KMS-11 (cell line): ENCODE measurements around the gene MSANTD2.
A peak's percentile ranks its signal among the peaks of the same experiment; 100 is the strongest.

Experiments used
- H2AFZ ChIP-seq: fragments of 200-600 bp; sonication (generic); 2 replicates; pipeline ENCODE4 v1.6.1; 2016; ENCODE audit warnings: antibody characterized with exemption, mixed run types, low read depth
- H3K27ac ChIP-seq: fragments of 200-600 bp; sonication (generic); 2 replicates; pipeline ENCODE4 v1.6.1; 2016; ENCODE audit warnings: mild to moderate bottlenecking, mixed run types
- H3K27me3 ChIP-seq: fragments of 200-600 bp; sonication (generic); 2 replicates; pipeline ENCODE4 v1.6.1; 2017; ENCODE audit warnings: mild to moderate bottlenecking, low read depth, mixed run types, moderate library complexity; ENCODE audit not compliant: insufficient read depth
- H3K36me3 ChIP-seq: fragments of 200-600 bp; sonication (generic); 2 replicates; pipeline ENCODE4 v1.6.1; 2017; ENCODE audit warnings: mild to moderate bottlenecking, mixed run types; ENCODE audit not compliant: insufficient read depth
- H3K4me1 ChIP-seq: fragments of 200-600 bp; sonication (generic); 2 replicates; pipeline ENCODE4 v1.6.1; 2016; ENCODE audit warnings: mild to moderate bottlenecking, low read depth, mixed run types; ENCODE audit not compliant: poor library complexity, severe bottlenecking
- H3K4me2 ChIP-seq: fragments of 200-600 bp; sonication (generic); 2 replicates; pipeline ENCODE4 v1.7.0; 2016; ENCODE audit warnings: mild to moderate bottlenecking, mixed run types
- H3K4me3 ChIP-seq: fragments of 200-600 bp; sonication (generic); IDR thresholded peaks from 2 replicates; pipeline ENCODE4 v1.6.1; 2017; ENCODE audit warnings: low read depth, low read length, mixed read lengths; ENCODE audit not compliant: insufficient read depth
- H3K79me2 ChIP-seq: fragments of 200-600 bp; sonication (generic); 2 replicates; pipeline ENCODE4 v1.6.1; 2016; ENCODE audit warnings: low read depth, mixed run types; ENCODE audit not compliant: insufficient read depth
- H3K9ac ChIP-seq: fragments of 200-600 bp; sonication (generic); 2 replicates; pipeline ENCODE4 v1.6.1; 2016; ENCODE audit warnings: mild to moderate bottlenecking, mixed run types
- H4K20me1 ChIP-seq: fragments of 200-600 bp; sonication (generic); 2 replicates; pipeline ENCODE4 v1.6.1; 2016; ENCODE audit warnings: mild to moderate bottlenecking, mixed run types; ENCODE audit not compliant: insufficient read depth
- TF ChIP-seq, protein P1 (sequence below): fragments of 200-600 bp; sonication (generic); conservative IDR thresholded peaks from 2 replicates; pipeline ENCODE4 v1.6.1; 2017; ENCODE audit warnings: low read depth, mild to moderate bottlenecking, antibody characterized with exemption, low read length, moderate library complexity, mixed read lengths

Gene MSANTD2

DNA sequence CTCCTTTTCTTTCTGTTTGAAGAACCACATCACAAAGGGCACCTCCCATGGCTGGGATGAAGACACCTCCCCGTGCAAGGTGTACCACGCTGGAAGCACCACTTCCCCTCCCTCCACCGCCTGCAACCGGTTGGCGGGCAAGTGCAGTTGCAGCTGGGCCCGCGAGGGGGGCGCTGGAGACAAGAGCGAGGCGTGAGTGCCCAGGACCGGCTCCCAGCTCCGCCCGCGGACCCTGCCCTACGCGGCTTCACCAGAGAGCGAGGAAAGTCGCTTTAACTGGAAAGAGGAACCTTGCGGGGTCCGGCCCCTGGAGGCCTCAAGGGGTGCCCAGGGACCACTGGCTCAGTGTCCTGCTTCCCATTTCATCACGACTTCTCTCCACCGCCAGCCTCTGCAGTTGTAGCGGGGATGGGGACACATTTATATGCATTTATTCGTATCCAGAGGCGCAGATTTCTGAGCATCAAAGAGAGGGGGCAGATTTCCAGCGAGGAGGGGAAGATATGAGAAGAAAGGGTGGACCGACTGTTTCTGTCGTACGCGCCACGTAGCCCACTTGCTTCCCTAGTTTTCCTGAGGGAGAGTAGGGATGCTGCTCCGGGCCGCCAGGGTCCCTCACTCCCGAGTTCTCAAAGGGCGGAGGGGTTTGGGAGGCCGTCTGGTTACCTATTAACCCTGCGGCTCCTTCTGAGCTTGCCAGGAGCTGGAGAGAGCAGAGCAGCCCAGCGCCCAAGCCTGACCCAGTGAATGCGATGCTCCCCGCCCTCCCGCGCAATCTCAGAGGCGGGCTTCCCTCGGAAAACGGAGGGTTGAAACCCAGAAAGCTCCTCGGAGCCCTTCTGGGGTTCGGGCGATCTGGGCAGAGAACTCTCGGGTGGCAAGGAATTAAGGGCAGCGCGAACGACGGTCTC, 41.6 kb downstream of the MSANTD2 start:
- Histone ChIP-seq H3K27ac (no peak overlapping the region), H3K27me3 (no peaks in the 10 kb centered on the region), H3K4me1 (peaks cover 4% of the 10 kb centered on the region), H3K9ac (no peak overlapping the region), H4K20me1 (no peaks in the 10 kb centered on the region), H3K79me2 (no peaks in the 10 kb centered on the region), H3K36me3 (no peaks in the 10 kb centered on the region), H3K4me2 (no peak overlapping the region; the same call in 1 of the 2 replicates), H2AFZ (no peak overlapping the region), H3K4me3 (no peak overlapping the region)
- TF ChIP-seq, protein P1, sequence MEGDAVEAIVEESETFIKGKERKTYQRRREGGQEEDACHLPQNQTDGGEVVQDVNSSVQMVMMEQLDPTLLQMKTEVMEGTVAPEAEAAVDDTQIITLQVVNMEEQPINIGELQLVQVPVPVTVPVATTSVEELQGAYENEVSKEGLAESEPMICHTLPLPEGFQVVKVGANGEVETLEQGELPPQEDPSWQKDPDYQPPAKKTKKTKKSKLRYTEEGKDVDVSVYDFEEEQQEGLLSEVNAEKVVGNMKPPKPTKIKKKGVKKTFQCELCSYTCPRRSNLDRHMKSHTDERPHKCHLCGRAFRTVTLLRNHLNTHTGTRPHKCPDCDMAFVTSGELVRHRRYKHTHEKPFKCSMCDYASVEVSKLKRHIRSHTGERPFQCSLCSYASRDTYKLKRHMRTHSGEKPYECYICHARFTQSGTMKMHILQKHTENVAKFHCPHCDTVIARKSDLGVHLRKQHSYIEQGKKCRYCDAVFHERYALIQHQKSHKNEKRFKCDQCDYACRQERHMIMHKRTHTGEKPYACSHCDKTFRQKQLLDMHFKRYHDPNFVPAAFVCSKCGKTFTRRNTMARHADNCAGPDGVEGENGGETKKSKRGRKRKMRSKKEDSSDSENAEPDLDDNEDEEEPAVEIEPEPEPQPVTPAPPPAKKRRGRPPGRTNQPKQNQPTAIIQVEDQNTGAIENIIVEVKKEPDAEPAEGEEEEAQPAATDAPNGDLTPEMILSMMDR, result 0 out of 2 replicates have a peak, but pooled peaks have one; percentile 23

DNA sequence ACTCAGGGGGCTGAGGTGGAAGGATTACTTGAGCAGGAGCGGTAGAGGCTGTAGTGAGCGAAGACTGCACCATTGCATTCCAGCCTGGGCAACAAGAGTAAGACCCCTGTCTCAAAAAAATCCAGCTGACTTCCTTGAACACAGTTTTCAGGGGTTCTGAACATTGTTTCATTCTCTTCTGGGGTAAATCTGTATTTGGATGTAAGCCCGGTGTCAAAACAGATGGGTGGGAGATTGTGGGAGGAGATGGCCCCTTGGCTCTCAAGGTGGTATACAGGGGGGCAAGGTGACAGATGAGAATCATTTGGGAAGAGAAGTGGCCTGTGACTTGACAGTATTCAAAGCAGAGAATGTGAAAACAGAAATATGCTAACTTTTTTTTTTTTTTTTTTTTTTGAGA, 42.9 kb downstream of the MSANTD2 start:
- Histone ChIP-seq H3K27ac (no peak overlapping the region), H3K4me2 (no peak overlapping the region), H2AFZ (no peak overlapping the region), H3K27me3 (no peaks in the 10 kb centered on the region), H3K36me3 (no peaks in the 10 kb centered on the region), H3K79me2 (no peaks in the 10 kb centered on the region), H4K20me1 (no peaks in the 10 kb centered on the region), H3K4me1 (no peaks in the 10 kb centered on the region), H3K9ac (no peak overlapping the region), H3K4me3 (no peak overlapping the region)
- TF ChIP-seq, protein P1, result no peak

DNA sequence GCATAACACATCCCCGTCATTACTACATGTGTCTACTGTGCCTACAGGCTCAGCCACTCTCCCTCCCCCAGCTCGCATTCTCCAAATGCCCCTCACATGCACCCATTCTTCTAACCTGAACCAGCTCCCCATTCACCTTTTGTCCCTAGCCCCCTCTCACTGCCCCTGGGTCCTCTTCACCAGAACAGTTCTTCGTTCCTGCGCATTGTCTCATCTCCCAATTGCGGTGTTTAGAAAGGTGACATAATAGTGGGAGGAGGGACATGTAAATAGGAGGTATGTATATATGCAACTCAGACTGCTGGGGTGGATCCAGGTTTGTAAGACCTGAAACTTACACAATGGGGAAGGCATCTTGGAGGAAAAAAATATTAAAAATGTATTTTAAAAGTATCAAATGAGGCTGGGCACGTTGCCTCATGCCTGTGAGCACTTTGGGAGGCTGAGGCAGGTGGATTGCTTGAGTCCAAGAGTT, 43.4 kb downstream of the MSANTD2 start:
- Histone ChIP-seq H2AFZ (no peak overlapping the region), H3K27ac (no peak overlapping the region), H3K9ac (no peak overlapping the region), H3K79me2 (no peaks in the 10 kb centered on the region), H4K20me1 (no peaks in the 10 kb centered on the region), H3K4me1 (no peaks in the 10 kb centered on the region), H3K27me3 (no peaks in the 10 kb centered on the region), H3K4me3 (no peak overlapping the region), H3K4me2 (no peak overlapping the region), H3K36me3 (no peaks in the 10 kb centered on the region)
- TF ChIP-seq, protein P1, result no peak

DNA sequence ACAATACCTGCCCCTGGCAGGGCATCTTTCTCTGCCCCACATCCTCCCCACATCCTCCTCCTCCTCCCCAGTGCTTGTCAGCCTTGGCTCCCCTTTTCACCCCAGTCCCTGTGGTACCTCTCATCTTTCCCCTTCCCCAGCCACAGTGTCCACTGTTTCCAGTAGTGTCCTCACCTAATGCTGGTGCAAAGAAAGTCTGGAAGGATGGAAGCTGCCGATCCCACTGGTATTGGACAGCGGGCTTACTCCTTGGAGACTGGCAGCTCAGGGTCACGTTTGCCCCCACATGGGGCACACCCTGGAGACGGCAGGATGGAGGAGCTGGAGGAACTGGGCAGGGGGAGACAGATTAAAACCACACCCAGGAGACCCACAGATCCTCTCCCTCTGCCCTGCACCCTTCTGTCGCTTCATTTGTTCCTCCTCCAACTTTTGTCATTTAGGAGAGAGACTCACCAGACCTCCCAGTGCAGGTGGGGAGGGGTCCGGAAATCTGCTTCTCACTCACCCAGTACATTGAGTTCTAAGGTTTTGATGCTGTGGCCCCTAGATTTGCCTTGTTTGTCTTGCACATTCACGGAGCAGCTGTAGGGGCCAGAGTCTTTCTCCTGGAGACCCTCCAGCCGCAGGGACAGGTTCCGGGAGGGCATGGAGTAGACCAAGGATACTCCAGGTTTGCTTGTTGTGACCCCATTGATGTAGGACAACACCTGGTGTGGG, 44.0 kb downstream of the MSANTD2 start:
- Histone ChIP-seq H3K27me3 (no peaks in the 10 kb centered on the region), H3K36me3 (no peaks in the 10 kb centered on the region), H4K20me1 (no peaks in the 10 kb centered on the region), H3K4me3 (no peak overlapping the region), H3K79me2 (no peaks in the 10 kb centered on the region), H3K4me1 (no peaks in the 10 kb centered on the region), H3K4me2 (no peak overlapping the region), H3K9ac (no peak overlapping the region), H3K27ac (no peak overlapping the region), H2AFZ (no peak overlapping the region)
- TF ChIP-seq, protein P1, result no peak
